Activated T-cell treated with anti-CD3 and anti-CD28 coated beads, Interleukin-2, amount 50 U/mL, for 4 hours (primary cell): ENCODE data around the gene ZNF619. TPM values are rescaled to one million over a fixed set of nuclear protein-coding genes. Genes with fewer than 3 reads are reported as not detected.

ENCODE experiments used
- ATAC-seq, 2 donors: fragments of 200-7000 bp; cut with Tn5 transposase; one replicate each; pipeline ENCODE4 v1.10.0; 2021
- DNase-seq: peaks from one replicate; pipeline ENCODE4 v3.0.0-alpha.2; 2020
- H3K27me3 Mint-ChIP-seq: one replicate; pipeline ENCODE4 v1.8.0; 2021; ENCODE audit warnings: low read depth, mixed read lengths
- H3K36me3 Mint-ChIP-seq: one replicate; pipeline ENCODE4 v1.8.0; 2022; ENCODE audit warnings: mixed read lengths; ENCODE audit not compliant: insufficient read depth
- H3K4me1 Mint-ChIP-seq: one replicate; pipeline ENCODE4 v1.8.0; 2021; ENCODE audit warnings: low read depth, mixed read lengths
- H3K4me3 Mint-ChIP-seq: one replicate; pipeline ENCODE4 v1.8.0; 2021; ENCODE audit warnings: mild to moderate bottlenecking, moderate library complexity, mixed read lengths
- H3K9me3 Mint-ChIP-seq: one replicate; pipeline ENCODE4 v1.8.0; 2021; ENCODE audit warnings: mixed read lengths
- total RNA-seq, 3 donors: library from RNA; stranded (reverse); gene quantifications; one replicate each; pipeline ENCODE4 v1.2.1, GENCODE V29; 2021

Gene ZNF619
- total RNA-seq, 3 donors from 2014 or later = 3.0 to 4.4 (median 3.0) TPM

GRCh38 chr3:40532252-40532651 is 55.3 kb downstream of the ZNF619 start:
- no peak for DNase-seq
- ATAC-seq = no peak
- Mint-ChIP-seq H3K4me1 (no peaks in the 10 kb centered on the region), H3K9me3 (peaks cover 21% of the 10 kb centered on the region), H3K4me3 (no peak overlapping the region), H3K36me3 (peaks cover 74% of the 10 kb centered on the region), H3K27me3 (no peaks in the 10 kb centered on the region)

GRCh38 chr3:40534283-40534682 is 57.4 kb downstream of the ZNF619 start:
- Mint-ChIP-seq H3K36me3 (peaks cover 74% of the 10 kb centered on the region), H3K27me3 (no peaks in the 10 kb centered on the region), H3K4me1 (no peaks in the 10 kb centered on the region), H3K4me3 (no peak overlapping the region), H3K9me3 (peaks cover 32% of the 10 kb centered on the region)
- no peak for DNase-seq
- ATAC-seq = no peak

Other genes with a start within 250 kb of the ZNF619 start
- 10 to 100 TPM; 83.4 to 87.0 (median 83.5) TPM for gene EIF1B, start 167.4 kb upstream of the ZNF619 start, total RNA-seq
- gene ENTPD3, start 89.9 kb upstream of the ZNF619 start, total RNA-seq = not detected
- 1,000 to 10,000 TPM; 3,658 to 4,119 (median 4,117) TPM for gene RPL14, start 19.8 kb upstream of the ZNF619 start, total RNA-seq
- 1 to 10 TPM; 3.1 to 3.2 (median 3.2) TPM for gene ZNF620, start 28.9 kb downstream of the ZNF619 start, total RNA-seq
- 10 to 100 TPM; 10.4 to 11.8 (median 11.1) TPM for gene ZNF621, start 47.8 kb downstream of the ZNF619 start, total RNA-seq